ENCODE results near the gene COL16A1.

- TF ChIP-seq EZH2 (IDR thresholded peaks at IDR 0.05; ENCODE audit: borderline replicate concordance) (no peak), CTCF (IDR thresholded peaks at IDR 0.05; ENCODE audit: poor library complexity) (no peak), EZH2phosphoT487 (IDR thresholded peaks at IDR 0.05; ENCODE audit: low read depth, severe bottlenecking, unreplicated experiment) (no peak)
Measured at GRCh38 chr1:31689854-31690253, 14.0 kb downstream of the COL16A1 start.

Data from hepatocyte (in vitro differentiated cells).